ENCODE measurements around the gene OPA1.

DNA sequence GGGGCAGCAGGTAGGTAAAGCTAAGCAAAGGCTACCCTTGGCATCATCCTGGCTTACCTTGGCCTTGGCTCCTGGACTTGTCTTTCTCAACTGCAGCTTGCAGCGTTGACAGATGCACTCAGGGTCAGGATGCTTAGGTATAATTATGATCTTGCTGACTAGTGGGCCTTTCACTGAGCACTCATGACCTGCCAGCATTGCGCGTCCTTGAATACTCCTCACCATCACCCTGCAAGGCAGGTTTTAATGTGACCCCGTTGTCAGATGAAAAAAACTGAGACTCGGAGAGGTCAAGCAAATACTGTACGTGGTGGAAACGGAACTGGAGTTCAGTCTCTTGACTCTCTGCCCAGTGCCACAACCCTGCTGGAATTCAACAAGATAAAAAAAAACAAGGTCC is 126.7 kb downstream of the OPA1 start:
- no peak for TF ChIP-seq EZH2phosphoT487 (IDR thresholded peaks at IDR 0.05; ENCODE audit: borderline replicate concordance, low read length)
- TF ChIP-seq, protein P1, sequence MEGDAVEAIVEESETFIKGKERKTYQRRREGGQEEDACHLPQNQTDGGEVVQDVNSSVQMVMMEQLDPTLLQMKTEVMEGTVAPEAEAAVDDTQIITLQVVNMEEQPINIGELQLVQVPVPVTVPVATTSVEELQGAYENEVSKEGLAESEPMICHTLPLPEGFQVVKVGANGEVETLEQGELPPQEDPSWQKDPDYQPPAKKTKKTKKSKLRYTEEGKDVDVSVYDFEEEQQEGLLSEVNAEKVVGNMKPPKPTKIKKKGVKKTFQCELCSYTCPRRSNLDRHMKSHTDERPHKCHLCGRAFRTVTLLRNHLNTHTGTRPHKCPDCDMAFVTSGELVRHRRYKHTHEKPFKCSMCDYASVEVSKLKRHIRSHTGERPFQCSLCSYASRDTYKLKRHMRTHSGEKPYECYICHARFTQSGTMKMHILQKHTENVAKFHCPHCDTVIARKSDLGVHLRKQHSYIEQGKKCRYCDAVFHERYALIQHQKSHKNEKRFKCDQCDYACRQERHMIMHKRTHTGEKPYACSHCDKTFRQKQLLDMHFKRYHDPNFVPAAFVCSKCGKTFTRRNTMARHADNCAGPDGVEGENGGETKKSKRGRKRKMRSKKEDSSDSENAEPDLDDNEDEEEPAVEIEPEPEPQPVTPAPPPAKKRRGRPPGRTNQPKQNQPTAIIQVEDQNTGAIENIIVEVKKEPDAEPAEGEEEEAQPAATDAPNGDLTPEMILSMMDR (conservative IDR thresholded peaks at IDR 0.05; ENCODE audit: low read depth, low read length): no peak
